HG02884 (cell line): ENCODE results near the gene ZNF624.
A peak's percentile ranks its signal among the peaks of the same experiment; 100 is the strongest.
"Not testable (repeated sequence)": the region's sequence is repeated elsewhere in the genome, so short reads cannot be mapped to it uniquely, and the experiment has no call there.

Experiments used
- ATAC-seq: cut with Tn5 transposase; IDR thresholded peaks from one replicate; pipeline ENCODE4 v1.9.1; 2021; ENCODE audit warnings: mild to moderate bottlenecking, moderate library complexity; ENCODE audit not compliant: unreplicated experiment

Gene ZNF624

DNA sequence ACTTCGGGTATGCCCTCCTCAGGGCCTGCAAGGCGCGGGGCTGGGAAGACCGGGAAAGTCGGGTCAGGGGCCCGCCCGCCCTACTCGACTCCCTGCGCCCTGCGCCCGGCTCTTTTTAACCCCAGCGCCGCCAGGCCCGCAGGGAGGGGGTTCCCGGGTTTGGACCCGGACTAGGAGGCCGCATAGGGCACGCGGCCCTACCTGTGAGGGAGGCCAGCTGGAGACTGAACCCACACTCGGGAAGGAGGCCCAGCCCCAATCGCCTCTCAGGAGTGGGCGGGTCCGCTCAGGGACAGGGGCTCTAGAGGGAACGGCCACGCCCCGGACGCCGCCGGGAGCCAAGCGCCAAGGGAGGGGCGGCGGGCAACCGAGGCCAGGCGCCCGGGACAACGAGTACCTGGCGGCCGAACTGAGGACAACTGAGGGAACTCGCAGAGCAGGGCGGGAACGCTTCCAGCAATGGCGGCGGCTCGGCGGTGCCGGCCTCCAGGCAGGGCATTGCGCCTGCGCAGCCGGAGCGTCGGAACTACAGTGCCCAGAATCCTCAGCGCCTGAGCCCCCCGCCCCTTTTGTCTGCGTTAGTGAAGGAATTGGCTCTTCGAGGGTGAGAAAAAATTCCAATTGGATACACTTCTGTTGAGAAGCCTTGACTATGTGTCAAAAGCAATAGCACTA lies at the start of gene ZNF624:
Gene ZNF624 (minus strand): TSS at position 484 of the 675 bp plus-strand sequence.
- ATAC-seq = peak; percentile 84

DNA sequence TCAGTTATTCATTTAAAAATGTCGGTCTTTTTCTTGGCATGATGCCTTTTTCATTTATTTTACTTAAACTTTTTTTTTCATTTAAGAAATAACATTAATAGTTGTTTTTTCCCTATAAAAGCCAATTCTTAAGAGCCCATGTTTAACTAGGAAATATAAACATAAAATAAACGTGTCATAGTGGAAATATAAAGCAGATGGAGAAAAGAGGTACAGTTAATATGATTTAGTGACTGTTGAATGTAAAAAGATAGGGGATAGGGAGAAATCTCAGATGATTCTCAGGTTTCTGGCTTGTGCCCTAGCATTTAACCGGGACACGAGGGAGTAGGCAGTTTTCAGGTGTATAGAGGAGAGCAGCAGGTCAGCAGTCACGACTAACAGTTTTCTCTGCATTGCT lies 44.0 kb upstream of the ZNF624 start:
- ATAC-seq = not testable (repeated sequence)

DNA sequence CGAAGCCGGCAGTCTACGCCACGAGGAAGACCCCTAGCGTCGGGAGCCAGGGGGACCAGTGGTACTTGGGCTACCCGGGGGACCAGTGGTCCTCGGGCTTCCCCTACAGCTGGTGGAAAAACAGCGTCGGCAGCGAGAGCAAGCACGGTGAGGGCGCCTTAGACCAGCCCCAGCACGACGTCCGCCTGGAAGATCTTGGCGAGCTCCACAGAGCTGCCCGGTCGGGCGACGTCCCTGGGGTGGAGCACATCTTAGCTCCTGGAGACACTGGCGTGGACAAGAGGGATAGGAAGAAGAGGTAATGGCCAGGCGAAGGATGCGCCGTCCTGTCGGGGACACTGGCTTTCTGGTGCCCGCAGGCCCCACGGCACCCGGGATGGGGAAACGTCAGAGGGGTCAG lies 36.8 kb upstream of the ZNF624 start:
- ATAC-seq = not testable (repeated sequence)

DNA sequence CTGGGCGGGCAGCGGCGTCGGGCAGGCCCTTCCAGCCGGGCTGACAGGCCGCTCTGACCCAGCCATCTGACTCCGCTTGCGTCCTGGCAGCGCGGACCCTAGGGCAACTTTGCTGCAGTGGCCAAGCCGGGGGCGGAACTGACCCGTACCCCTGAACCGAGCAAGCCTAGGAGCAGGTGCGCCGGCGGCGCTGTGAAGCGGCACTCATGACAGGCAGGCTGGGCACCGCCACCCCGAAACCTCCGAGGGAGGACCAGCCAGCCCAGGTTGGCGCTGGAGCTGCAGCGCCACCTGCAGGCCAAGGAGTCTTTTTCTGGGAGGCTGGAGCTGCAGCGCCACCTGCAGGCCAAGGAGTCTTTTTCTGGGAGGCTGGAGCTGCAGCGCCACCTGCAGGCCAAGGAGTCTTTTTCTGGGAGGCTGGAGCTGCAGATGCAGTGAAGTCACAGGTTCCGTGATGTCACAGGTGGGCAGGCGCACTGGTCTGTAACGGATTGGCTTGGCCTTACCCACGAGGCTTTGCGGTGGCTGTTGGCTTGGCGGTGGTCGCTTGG lies 36.2 kb upstream of the ZNF624 start, which contains the start of gene CCDC144A:
Gene CCDC144A (plus strand): TSS at position 511 of the 551 bp plus-strand sequence. CDS start 160 bp downstream, outside the sequence.
- ATAC-seq = not testable (repeated sequence)

DNA sequence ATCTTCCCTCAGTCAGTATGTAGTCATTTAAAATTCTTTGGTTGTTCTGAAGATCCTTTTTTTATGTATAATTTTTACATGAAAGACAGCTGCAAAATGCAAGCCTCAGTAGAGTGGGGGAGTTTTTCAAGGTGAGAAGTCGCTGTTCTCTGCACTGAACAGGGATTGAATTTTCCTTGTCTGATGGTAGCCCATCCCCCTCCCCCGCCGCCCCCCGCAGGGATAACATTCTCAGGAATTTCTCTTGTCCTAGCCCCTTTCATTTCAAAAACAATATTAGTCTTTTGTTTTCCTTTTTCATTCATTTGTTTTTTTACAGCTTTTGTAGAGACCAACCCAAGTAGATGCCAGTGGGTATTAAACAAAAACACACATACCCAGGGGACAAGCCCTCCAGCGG lies 33.5 kb upstream of the ZNF624 start:
- not testable (repeated sequence) for ATAC-seq

DNA sequence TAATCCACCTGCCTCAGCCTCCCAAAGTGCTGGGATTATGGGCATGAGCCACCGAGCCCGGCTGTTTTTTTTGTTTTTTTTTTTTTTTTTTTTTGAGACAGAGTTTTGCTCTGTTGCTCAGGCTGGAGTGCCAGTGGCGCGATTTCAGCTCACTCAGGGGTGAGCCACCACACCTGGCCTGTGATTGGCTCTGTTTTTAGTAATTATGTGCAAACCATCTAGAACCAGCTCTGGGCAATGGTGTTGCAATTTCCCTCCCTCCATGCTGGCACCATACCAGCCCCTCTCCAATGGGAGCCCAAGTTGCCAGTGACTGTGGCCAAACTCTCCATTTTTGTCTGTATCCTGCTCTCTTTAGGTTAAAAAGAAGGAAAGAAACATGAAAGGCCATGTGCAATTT lies 32.4 kb upstream of the ZNF624 start:
- not testable (repeated sequence) for ATAC-seq

DNA sequence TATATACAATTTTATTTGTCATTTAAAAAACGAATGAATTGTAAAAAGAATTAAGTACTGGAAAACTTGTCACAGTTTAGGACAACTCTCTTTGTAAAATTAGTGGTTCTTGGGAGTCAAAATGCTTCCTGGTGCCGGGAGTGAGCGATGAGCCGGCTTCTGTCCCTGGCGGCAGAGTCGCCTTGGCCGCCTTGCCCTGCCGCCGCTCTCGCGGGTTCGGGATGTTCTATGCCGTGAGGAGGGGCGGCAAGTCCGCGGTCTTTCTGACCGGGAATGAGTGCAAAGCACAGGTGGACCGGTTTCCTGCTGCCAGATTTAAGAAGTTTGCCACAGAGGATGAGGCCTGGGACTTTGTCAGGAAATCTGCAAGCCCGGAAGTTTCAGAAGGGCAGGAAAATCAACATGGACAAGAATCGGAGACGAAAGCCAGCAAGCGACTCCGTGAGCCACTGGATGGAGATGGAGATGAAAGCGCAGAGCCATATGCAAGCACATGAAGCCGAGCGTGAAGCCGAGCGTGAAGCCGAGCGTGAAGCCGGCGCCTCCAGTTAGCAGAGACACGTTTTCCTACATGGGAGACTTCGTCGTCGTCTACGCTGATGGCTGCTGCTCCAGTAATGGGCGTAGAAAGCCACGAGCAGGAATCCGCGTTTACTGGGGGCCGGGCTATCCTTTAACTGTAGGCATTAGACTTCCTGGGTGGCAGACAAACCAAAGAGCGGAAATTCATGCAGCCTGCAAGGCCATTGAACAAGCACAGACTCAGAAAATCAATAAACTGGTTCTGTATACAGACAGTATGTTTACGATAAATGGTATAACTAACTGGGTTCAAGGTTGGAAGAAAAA lies 29.9 kb upstream of the ZNF624 start:
- not testable (repeated sequence) for ATAC-seq

DNA sequence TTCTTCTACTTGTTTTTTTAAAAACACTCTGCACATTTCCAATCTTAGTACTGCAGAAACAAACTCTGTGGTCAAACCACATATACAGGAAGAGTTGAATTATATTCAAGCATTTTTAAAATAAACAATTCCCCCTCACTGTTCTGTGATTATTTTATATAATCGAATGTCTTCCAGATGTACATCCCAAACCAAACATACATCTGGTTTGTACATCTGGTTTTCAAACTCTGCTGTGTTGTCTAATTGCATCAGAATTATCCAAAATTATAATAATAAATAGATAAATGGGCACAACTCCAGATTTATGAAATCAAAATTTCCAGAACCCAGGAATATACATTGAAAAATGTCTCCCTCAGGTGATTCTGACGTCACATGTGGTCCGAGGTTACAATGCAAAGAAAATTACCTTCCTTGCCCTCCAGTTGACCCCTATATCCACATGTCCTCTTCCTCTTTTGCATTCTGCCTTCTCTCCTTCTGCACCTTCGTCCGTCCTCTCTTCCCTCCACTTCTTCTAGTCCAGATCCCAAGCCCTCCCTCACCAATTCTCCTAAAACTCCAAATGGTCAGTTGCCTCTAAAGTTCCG lies 23.1 kb upstream of the ZNF624 start:
- ATAC-seq = no peak

DNA sequence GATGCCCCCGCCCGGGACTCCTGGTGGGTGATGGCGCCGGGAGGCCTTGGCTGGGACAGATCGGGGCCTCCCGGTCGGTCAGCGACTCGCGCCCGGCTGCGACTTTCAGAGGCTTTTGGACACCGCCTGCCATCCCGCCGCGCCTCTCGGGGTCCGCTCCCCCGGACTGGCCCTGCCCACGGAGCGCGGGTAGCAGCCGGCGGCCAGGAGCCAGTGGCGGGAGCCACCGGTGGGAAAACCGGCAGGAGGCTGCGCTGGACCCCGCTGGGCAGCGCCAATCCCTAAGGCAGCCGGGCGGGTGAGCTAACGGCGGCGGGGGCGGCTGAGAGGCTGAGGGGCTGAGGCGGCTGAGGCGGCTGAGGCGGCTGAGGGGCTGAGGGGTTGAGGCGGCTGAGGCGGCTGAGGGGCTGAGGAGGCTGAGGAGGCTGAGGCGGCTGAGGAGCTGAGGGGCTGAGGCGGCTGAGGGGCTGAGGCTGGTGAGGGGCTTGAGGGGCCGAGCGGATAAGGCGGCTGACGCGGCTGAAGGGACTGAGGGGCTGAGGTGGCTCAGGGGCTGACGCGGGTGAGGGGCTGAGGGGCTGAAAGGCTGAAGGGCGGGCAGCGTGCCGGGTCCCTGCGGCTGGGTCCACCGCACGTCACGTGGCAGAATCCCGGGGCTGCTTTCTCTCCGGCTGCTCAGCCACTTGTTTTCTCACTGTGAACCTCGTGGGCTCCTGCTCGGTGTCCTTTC lies 13.4 kb upstream of the ZNF624 start:
- not testable (repeated sequence) for ATAC-seq

DNA sequence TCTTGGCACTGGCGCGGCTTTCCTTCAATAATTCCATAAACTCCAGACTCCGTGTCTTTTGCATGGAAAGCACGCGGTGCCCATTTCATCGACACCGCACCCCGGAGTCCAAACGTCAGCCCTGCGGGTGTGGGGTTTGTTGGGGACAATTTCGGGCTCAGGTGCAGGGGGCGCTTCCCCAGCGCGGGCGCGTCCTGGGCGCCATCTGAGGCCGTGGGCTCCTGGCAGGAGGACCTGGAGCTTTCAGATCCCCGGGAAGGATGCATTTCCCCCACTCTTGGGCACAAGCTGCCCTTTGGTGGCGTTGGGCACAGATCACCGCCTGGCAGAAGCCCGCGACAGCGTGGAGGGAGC lies 12.9 kb upstream of the ZNF624 start:
- ATAC-seq = not testable (repeated sequence)

DNA sequence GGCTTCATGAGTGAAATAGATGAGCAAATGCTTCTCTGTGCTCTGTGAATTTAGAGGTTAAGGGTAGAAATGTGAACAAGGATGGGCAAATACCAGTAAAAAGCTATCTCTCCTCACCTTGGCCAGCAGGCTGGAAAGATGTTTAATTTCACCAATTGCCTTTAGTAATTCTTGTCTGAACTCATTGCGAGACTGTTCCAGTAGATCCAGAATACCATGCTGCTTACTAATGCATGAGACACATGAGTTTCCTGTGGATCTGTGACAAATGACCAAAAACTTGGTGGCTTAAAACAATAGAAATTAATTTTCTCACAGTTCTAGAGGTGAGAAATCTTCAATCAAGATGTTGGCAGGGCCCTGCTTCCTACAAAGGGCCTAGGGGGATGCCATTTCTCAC lies 9.3 kb upstream of the ZNF624 start:
- no peak for ATAC-seq

DNA sequence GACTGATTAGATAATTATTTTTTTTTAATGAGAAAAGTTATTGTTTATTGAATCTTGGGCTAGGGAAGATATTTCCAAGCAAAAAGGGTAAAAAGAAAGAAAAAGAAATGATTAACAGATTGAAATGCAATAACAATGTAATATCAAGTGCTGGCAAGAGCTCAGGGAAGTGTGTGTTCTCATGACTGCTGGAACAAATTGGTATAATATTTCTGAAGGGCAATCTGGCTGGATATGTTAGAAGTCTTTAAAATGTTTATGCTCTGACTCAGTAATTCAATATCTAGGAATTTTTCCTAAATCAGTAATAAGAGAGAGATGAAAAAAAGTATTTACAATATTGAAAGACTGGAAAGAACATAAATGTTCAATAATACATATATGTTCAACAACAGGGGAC lies 7.6 kb upstream of the ZNF624 start:
- no peak for ATAC-seq

DNA sequence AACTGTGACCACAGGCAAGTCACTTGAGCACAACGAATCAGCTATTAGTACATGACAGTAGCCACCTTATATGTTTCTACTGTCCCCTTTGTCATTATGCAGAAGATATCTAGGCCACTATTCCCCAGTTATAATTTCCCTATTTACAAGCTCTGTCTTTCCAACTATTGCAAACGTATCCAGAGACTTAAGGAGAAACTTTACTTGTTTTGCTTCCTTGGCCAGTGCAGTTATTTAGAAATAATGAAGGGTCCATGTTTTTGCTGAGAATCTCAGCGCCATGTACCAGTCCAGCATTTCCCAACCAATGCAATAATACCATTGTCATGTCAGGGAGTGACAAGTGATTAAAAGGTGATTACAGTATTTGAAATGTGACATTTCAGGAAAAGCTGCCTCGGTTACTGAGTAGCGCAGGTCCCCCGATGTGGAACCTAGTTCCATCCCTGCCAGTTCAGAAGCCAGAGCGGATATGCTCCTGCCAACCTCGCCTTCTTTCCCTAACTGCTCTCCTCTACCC lies 743 bp downstream of the ZNF624 start:
- ATAC-seq = no peak

DNA sequence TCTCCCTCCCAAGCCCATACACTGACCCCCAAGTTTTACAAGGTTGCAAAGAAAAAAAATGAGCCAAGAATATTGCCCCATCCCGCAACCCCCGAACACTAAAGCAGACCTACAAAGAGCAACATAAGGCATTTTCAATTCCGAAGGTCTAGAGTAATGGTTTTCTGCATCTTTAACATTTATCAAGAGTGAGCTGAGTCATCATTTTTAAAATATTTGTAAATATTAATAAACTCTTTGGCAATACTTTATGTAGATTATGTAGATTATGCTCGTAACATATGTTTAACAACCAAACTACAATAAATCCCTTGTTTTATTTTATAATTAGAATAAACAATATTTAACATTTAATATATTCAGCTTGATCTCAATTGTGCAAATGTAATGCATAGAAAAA lies 1.4 kb downstream of the ZNF624 start:
- ATAC-seq = no peak

DNA sequence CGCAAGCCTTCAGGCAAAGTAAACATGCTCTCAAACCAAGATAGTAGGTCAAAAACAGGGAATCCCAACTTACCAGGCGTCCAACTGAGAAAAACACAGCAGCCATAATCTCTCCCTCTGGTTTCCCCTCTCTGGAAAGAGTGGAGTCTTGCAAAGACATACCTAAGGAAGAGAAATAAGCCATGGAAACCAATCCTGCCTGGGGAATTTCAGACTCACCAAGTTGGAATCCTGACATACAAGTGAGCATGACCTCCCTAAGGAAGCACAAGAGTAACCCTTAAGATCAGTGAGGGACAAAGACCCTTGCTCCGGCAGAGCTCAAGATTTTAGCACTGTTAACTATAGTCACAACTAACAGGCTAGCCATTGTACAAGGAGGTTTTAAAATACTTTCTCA lies 4.1 kb downstream of the ZNF624 start:
- ATAC-seq = no peak

DNA sequence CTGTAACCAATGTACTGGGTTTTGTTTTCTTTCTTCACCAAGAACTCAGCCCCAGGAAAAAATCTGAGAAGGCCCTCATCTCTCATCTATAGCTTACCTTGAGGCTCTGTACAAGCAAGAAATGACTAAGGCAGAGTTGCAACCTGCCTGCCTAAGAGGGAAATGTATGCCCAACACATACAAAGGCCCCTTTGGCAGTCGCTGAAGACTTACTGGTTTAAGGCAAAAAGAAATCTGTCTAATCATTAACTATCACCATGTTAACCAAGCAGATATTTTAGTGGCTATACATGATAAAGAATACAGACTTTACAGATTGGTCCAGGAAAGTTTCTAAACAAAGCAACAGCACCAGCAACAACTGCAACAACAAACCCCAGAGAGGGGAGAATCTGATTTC lies 14.2 kb downstream of the ZNF624 start:
- ATAC-seq = no peak

DNA sequence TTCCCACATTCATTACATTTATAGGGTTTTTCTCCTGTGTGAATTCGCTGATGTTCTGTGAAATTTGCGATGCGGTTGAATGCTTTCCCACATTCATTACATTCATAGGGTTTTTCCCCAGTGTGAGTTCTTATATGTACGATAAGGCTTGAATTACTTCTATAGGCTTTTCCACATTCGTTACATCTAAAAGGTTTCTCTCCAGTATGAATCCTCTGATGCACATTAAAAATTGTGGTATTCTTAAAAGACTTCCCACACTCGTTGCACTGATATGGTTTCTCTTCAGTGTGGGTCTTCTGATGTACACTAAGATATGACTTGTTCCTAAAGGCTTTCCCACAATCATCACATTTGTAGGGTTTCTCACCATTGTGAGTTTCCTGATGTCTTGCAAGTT lies 30.4 kb downstream of the ZNF624 start:
- no peak for ATAC-seq

DNA sequence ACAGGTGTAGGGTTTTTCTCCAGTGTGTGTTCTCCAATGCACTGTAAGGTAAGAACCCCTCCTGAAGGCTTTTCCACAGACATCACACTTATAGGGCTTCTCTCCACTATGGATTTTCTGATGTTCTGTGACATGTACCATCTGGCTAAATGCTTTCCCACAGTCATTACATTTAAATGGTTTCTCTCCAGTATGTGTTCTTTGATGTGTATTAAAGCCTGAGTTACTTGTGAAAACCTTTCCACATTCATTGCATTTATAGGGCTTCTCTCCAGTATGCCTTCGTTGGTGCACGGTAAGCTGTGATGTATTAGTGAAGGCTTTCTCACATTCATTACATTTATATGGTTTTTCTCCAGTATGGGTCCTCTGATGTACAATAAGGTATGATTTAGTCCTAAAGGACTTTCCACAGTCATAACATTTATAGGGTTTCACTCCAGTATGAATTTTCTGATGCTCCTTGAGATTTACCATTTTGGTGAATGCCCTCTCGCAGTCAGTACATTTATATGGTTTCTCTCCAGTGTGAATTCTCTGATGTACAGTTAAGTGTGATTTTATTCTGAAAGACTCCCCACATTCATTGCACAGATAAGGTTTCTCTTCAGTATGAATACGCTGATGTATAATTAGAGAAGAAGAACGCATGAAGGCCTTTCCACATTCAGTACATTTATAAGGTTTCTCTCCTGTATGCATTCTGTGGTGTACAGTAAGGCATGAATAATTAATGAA lies 30.9 kb downstream of the ZNF624 start:
- no peak for ATAC-seq

DNA sequence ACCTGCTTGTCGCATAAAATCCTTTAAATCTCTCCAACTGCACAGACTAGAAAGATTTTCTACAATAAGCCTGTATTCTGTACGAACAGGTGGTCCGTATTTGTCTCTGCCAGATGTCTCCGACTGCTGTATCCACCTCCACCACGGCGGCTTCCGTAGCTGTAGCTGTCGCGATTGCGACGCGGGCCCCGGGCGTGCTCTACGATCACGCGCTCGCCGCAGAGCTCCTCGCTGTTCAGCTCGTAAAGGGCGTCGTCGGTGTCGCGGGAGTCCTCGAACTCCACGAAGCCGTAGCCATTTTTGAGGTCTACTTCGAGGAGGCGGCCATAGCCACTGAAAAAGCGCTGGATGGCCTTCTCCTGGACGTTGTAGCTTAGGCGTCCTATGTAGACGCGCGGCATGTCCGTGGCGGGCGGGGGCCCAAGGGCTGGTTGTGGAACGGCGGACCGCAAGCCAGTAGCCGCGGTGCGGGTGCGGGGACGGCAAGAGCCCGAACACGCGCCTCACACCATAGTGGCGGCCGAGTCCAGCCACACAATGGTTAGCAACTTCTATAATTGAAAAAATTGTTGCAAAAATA lies 36.1 kb downstream of the ZNF624 start:
- no peak for ATAC-seq

DNA sequence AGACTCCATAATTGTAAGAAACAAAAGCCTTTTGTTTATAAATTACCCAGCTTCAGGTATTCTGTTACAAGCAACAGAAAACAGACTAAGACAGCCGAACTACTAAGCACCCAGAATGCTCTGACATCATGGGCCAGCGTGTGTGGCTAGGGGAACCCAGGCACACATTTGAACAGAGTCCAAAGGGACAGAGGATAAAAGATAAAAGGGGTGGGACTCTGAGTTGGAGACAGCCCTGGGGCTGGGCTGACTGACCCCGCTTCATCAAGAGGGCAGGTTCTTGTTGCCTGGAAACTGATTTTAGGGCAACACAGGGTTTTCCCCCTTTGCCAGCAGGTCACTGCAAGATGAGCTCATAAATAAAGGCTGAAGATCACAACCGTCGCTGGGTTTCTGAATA lies 54.1 kb downstream of the ZNF624 start:
- no peak for ATAC-seq
